Hepatocyte (in vitro differentiated cells): ENCODE data around the gene LRRC46. TPM values are rescaled to one million over a fixed set of nuclear protein-coding genes. Genes with fewer than 3 reads are reported as not detected.

Experiments used
- DNase-seq: peaks from one replicate; pipeline ENCODE4 v3.0.0-alpha.2; 2016; ENCODE audit warnings: low spot score
- H2AFZ ChIP-seq: fragments of 200-600 bp; sonication (generic); 2 replicates; pipeline ENCODE4 v1.6.0; 2016; ENCODE audit warnings: antibody characterized with exemption, mild to moderate bottlenecking
- H3K27ac ChIP-seq: fragments of 200-600 bp; sonication (generic); 2 replicates; pipeline ENCODE4 v1.5.1; 2016; ENCODE audit warnings: mild to moderate bottlenecking
- H3K27me3 ChIP-seq: fragments of 200-600 bp; sonication (generic); 2 replicates; pipeline ENCODE4 v1.6.1; 2016
- H3K36me3 ChIP-seq: fragments of 200-600 bp; sonication (generic); replicated peaks from 2 replicates; pipeline ENCODE4 v1.5.1; 2016; ENCODE audit warnings: low read depth; ENCODE audit not compliant: insufficient read depth
- H3K4me1 ChIP-seq: fragments of 200-600 bp; sonication (generic); 2 replicates; pipeline ENCODE4 v1.5.1; 2016; ENCODE audit warnings: mild to moderate bottlenecking, moderate library complexity; ENCODE audit not compliant: insufficient read depth
- H3K4me2 ChIP-seq: fragments of 200-600 bp; sonication (generic); 2 replicates; pipeline ENCODE4 v1.6.0; 2016
- H3K4me3 ChIP-seq: fragments of 200-600 bp; sonication (generic); 2 replicates; pipeline ENCODE4 v1.5.1; 2016; ENCODE audit warnings: mild to moderate bottlenecking
- H3K79me2 ChIP-seq: fragments of 200-600 bp; sonication (generic); 2 replicates; pipeline ENCODE4 v1.6.0; 2017; ENCODE audit warnings: mild to moderate bottlenecking
- H3K9me2 ChIP-seq: fragments of 200-600 bp; sonication (generic); replicated peaks from 2 replicates; pipeline ENCODE4 v1.6.0; 2017; ENCODE audit warnings: mild to moderate bottlenecking; ENCODE audit not compliant: insufficient read depth
- H3K9me3 ChIP-seq: fragments of 200-600 bp; sonication (generic); 2 replicates; pipeline ENCODE4 v1.5.1; 2016; ENCODE audit warnings: low read depth, mild to moderate bottlenecking
- H4K20me1 ChIP-seq: fragments of 200-600 bp; sonication (generic); 2 replicates; pipeline ENCODE4 v1.6.0; 2016; ENCODE audit warnings: mild to moderate bottlenecking; ENCODE audit not compliant: insufficient read depth, poor library complexity, severe bottlenecking
- CTCF ChIP-seq: fragments of 200-600 bp; sonication (generic); IDR thresholded peaks from 2 replicates; pipeline ENCODE4 v1.5.1; 2016; ENCODE audit warnings: antibody characterized with exemption, mild to moderate bottlenecking; ENCODE audit not compliant: poor library complexity
- EZH2 ChIP-seq: fragments of 200-600 bp; sonication (generic); IDR thresholded peaks from 2 replicates; pipeline ENCODE4 v1.6.1; 2016; ENCODE audit warnings: antibody characterized with exemption, mild to moderate bottlenecking, borderline replicate concordance
- EZH2phosphoT487 ChIP-seq: fragments of 200-600 bp; sonication (generic); IDR thresholded peaks from one replicate; pipeline ENCODE4 v1.6.1; 2018; ENCODE audit warnings: antibody characterized with exemption, mild to moderate bottlenecking, low read depth, moderate library complexity; ENCODE audit not compliant: unreplicated experiment, severe bottlenecking
- WGBS: methylation state at CpG from one replicate; pipeline ENCODE4 v1.1.6; 2016; ENCODE audit warnings: low lambda C conversion rate; ENCODE audit errors: missing lambda C conversion rate; 5-methylcytosine and 5-hydroxymethylcytosine counted together
- polyA plus RNA-seq: library from polyadenylated mRNA; unstranded; fragments of >200 nt; fragmentation: Nextera tagmentation; extraction: Ambion mirVana; gene quantifications from 2 replicates; pipeline ENCODE4 v1.2.1, GENCODE V29; 2016
- total RNA-seq: library from RNA; depleted of rRNA; stranded (reverse); fragments of >200 nt; gene quantifications from 2 replicates; pipeline ENCODE4 v1.2.3, GENCODE V29; 2014

LRRC46 gene
- total and polyA plus RNA-seq, 2 experiments from 2014 or later = 0.83 TPM; not detected in 1

GRCh38 chr17:47857551-47858455 is 26.3 kb downstream of the LRRC46 start:
- peaks cover 3% of the 10 kb centered on the region for H3K4me1 ChIP-seq
- TF ChIP-seq CTCF (no peak), EZH2 (no peak), EZH2phosphoT487 (no peak)
- no peaks in the 10 kb centered on the region for H3K9me2 ChIP-seq
- H3K27me3 ChIP-seq = peaks cover 41% of the 10 kb centered on the region
- no peak overlapping the region for H3K4me2 ChIP-seq
- DNase-seq = no peak
- WGBS = 77% methylated on average over 8 of the region's 16 CpGs
- H3K27ac ChIP-seq = no peak overlapping the region
- H3K9me3 ChIP-seq = no peaks in the 10 kb centered on the region
- H4K20me1 ChIP-seq = no peaks in the 10 kb centered on the region
- no peak overlapping the region for H3K4me3 ChIP-seq
- H3K79me2 ChIP-seq = no peaks in the 10 kb centered on the region
- H2AFZ ChIP-seq = no peak overlapping the region
- H3K36me3 ChIP-seq = no peaks in the 10 kb centered on the region

GRCh38 chr17:47860386-47860785 is 28.9 kb downstream of the LRRC46 start:
- no peak overlapping the region for H3K27ac ChIP-seq
- H4K20me1 ChIP-seq = no peaks in the 10 kb centered on the region
- H3K79me2 ChIP-seq = no peaks in the 10 kb centered on the region
- no peak overlapping the region for H2AFZ ChIP-seq
- no peaks in the 10 kb centered on the region for H3K9me3 ChIP-seq
- no peaks in the 10 kb centered on the region for H3K9me2 ChIP-seq
- H3K36me3 ChIP-seq = no peaks in the 10 kb centered on the region
- H3K4me2 ChIP-seq = no peak overlapping the region
- TF ChIP-seq EZH2phosphoT487 (no peak), CTCF (no peak), EZH2 (no peak)
- no peak overlapping the region for H3K4me3 ChIP-seq
- peaks cover 4% of the 10 kb centered on the region for H3K4me1 ChIP-seq
- no peak for DNase-seq
- H3K27me3 ChIP-seq = peaks cover 15% of the 10 kb centered on the region
- 93% methylated on average over 5 of the region's 5 CpGs for WGBS

- H3K4me2 ChIP-seq = no peak overlapping the region
- DNase-seq = no peak
- no peak overlapping the region for H2AFZ ChIP-seq
- H3K27ac ChIP-seq = no peak overlapping the region
- H3K36me3 ChIP-seq = no peaks in the 10 kb centered on the region
- H3K9me2 ChIP-seq = no peaks in the 10 kb centered on the region
- no peaks in the 10 kb centered on the region for H4K20me1 ChIP-seq
- no peaks in the 10 kb centered on the region for H3K9me3 ChIP-seq
- peaks cover 9% of the 10 kb centered on the region for H3K4me1 ChIP-seq
- H3K79me2 ChIP-seq = no peaks in the 10 kb centered on the region
- no peak overlapping the region for H3K4me3 ChIP-seq
- TF ChIP-seq EZH2phosphoT487 (no peak), CTCF (no peak), EZH2 (no peak)
- no peaks in the 10 kb centered on the region for H3K27me3 ChIP-seq
- 81% methylated on average over 7 of the region's 7 CpGs for WGBS
These were observed 31.4 kb downstream of the LRRC46 start for GRCh38 chr17:47862621-47863440.
